Muscle of leg (tissue), 11 donors: Measurements from ENCODE around the gene PTCH2. TPM values are rescaled to one million over a fixed set of nuclear protein-coding genes. Genes with fewer than 3 reads are reported as not detected.

Source experiments
- DNase-seq: peaks from one replicate; pipeline ENCODE4 v3.0.0; 2013
- H3K27ac ChIP-seq: one replicate; pipeline ENCODE4 v1.5.1; 2013; ENCODE audit warnings: mild to moderate bottlenecking, low read length, control low read depth
- H3K27me3 ChIP-seq: one replicate; pipeline ENCODE4 v1.6.1; 2013; ENCODE audit warnings: low read length; ENCODE audit not compliant: control insufficient read depth, insufficient read depth
- H3K36me3 ChIP-seq: one replicate; pipeline ENCODE4 v1.6.1; 2013; ENCODE audit warnings: low read length; ENCODE audit not compliant: control insufficient read depth, insufficient read depth
- H3K4me1 ChIP-seq: one replicate; pipeline ENCODE4 v1.6.1; 2013; ENCODE audit warnings: low read length; ENCODE audit not compliant: control insufficient read depth, insufficient read depth
- H3K4me3 ChIP-seq: one replicate; pipeline ENCODE4 v1.5.1; 2013; ENCODE audit warnings: low read length, control low read depth
- H3K9me3 ChIP-seq: replicated peaks from 2 replicates; pipeline ENCODE4 v1.6.1; 2013; ENCODE audit warnings: low read depth, low read length; ENCODE audit not compliant: control insufficient read depth
- WGBS: methylation state at CpG from one replicate; pipeline ENCODE4 v1.1.5; 2013; ENCODE audit warnings: missing lambda C conversion rate; ENCODE audit not compliant: insufficient coverage; 5-methylcytosine and 5-hydroxymethylcytosine counted together
- polyA plus RNA-seq, 8 donors: library from polyadenylated mRNA; unstranded; fragments of 120-200 nt; gene quantifications; one replicate each; pipeline versions ENCODE4 v1.2.1 to v1.2.3, GENCODE V29; 2013; ENCODE audit warnings: inconsistent platforms in 1 of 8, low replicate concordance in 1 of 8; ENCODE audit not compliant: insufficient read length in 8 of 8, insufficient read depth in 1 of 8
- total RNA-seq: library from RNA; stranded (reverse); fragments of 120-200 nt; gene quantifications from one replicate; pipeline ENCODE4 v1.2.4, GENCODE V29; 2013

Gene PTCH2
- total and polyA plus RNA-seq, 9 donors, result 2.7 to 14.1 (median 8.9) TPM

DNA sequence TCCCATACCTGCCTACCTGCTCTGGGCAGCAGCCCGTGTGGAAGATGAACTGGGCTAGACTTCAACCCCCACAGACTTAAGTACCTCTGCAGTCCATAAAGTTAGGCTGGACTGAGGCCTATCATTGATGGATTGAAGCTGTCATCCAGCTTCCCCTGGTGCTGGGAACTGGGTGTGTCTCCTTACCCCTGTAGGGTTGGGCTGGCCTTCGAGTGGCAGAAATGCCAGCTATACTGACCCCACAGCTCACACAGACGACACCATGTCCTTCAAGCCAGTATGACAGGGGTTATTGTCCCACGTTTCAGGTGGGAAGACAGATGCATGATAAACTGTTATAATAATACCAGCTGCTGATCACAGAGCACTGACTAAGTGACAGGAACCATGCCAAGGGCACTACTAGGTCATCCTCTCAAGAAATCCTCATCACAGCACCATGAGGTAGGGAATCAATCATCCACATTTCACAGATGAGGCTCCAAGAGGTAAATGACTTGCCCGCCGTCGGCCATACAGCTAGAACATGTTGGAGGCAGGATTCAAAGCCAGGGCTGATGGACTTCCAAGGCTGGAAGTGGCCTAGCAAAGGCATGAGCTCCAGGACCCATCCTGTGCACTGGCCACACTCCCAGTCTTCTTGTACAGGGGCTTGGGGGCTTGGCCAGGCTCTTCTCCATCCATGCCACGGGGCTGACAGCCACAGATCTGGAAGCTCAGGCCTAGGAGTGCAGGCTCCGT lies 54.8 kb downstream of the PTCH2 start, which contains the start of gene BEST4:
Gene BEST4, minus strand, starts transcription at position 51 of the 741 bp plus-strand sequence. CDS start 465 bp downstream, outside the sequence.
- Histone ChIP-seq H3K4me1 (peaks cover 31% of the 10 kb centered on the region), H3K9me3 (no peaks in the 10 kb centered on the region), H3K27ac (no peak within 1 kb of the TSS), H3K4me3 (no peak within 1 kb of the TSS), H3K36me3 (no peaks in the 10 kb centered on the region), H3K27me3 (no peaks in the 10 kb centered on the region)
- 82% methylated on average over 7 of the region's 9 CpGs for WGBS
- no peak for DNase-seq

- no peak for DNase-seq
- H3K27ac ChIP-seq, result no peak overlapping the region
- no peaks in the 10 kb centered on the region for H3K27me3 ChIP-seq
- H3K36me3 ChIP-seq, result no peaks in the 10 kb centered on the region
- no peak overlapping the region for H3K4me3 ChIP-seq
- no peaks in the 10 kb centered on the region for H3K9me3 ChIP-seq
- H3K4me1 ChIP-seq, result peaks cover 31% of the 10 kb centered on the region
- WGBS, result 97% methylated on average over 4 of the region's 10 CpGs
These were observed 55.5 kb downstream of the PTCH2 start for GRCh38 chr1:44787506-44787905.

DNA sequence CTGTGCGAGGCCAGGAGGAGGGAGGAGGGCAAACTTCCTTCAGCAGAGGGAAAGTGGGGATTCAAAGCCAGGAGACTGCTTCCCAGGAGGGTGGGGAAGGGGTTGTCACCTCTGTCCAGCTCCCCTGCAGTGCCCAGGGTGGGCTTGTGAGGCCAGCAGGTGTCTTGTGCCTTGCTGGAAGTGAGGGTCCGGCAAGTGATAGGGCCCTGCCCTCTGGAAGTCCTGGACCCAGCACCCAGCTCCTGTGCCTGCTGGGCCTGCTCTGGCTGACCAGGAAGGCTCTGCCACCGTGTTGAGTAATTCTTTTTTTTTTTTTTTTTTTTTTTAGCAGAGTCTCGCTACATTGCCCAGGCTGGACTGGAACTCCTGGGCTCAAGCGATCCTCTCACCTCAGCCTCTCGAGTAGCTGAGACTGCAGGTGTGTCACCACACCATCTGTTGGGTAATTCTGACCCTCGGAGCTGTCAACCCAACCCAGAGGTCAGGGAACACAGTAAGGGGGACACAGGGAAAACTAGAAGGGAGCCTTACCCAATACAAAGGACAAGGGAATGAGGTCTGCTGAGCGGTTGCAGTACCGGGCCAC lies 56.1 kb downstream of the PTCH2 start:
- DNase-seq, result no peak
- Histone ChIP-seq H3K4me3 (no peak overlapping the region), H3K9me3 (no peaks in the 10 kb centered on the region), H3K27me3 (no peaks in the 10 kb centered on the region), H3K36me3 (peaks cover 4% of the 10 kb centered on the region), H3K27ac (peak overlapping the region; percentile 60), H3K4me1 (peaks cover 31% of the 10 kb centered on the region)
- 67% methylated on average over 5 of the region's 9 CpGs for WGBS

DNA sequence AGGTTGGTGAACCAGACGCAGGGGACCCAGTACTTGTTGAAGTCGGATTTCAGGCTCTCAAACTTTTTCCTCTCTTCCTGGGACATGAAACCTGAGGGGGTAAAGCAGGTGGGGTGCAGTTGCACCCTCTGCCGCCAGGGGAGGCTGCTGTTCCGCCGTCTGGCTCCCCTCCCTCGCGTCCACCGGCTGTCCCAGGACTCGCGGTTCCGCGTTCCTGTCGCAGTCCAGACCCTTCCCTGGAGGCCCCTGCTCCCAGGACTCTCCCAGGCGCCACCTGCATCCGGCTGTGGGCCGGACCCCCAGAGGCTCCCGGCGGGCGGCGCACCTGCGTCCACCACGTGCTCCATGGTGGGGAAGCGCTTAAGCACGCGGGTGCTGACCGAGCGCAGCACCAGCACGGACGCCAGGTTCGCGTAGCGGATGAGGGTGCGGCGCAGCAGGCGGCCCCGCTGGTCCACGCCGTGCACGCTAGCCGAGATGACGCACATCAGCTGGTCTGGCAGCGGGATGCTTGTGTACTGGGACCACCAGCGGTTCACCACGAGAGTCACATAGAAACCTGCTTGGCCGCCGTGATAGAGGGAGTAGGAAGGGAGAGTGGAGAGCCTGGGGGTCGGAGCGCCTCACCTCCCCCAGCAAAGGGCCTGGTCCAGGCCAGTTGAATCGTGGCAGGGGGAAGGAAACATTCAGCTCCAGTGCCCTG lies 56.8 kb downstream of the PTCH2 start:
- peaks cover 31% of the 10 kb centered on the region for H3K4me1 ChIP-seq
- peak overlapping the region; percentile 60 for H3K27ac ChIP-seq
- WGBS, result 1% methylated on average over 47 of the region's 49 CpGs
- no peaks in the 10 kb centered on the region for H3K27me3 ChIP-seq
- DNase-seq, result peak; percentile 83
- no peaks in the 10 kb centered on the region for H3K9me3 ChIP-seq
- peak overlapping the region; percentile 46 for H3K4me3 ChIP-seq
- H3K36me3 ChIP-seq, result peaks cover 8% of the 10 kb centered on the region

GRCh38 chr1:44785501-44786137 lies 57.4 kb downstream of the PTCH2 start:
- H3K4me3 ChIP-seq, result peak overlapping the region; percentile 46
- peaks cover 31% of the 10 kb centered on the region for H3K4me1 ChIP-seq
- 22% methylated on average over 9 of the region's 11 CpGs for WGBS
- H3K27ac ChIP-seq, result peak overlapping the region; percentile 31
- peaks cover 15% of the 10 kb centered on the region for H3K36me3 ChIP-seq
- H3K9me3 ChIP-seq, result no peaks in the 10 kb centered on the region
- no peak for DNase-seq
- H3K27me3 ChIP-seq, result no peaks in the 10 kb centered on the region

GRCh38 chr1:44785029-44785380 lies 58.0 kb downstream of the PTCH2 start:
- H3K27ac ChIP-seq, result no peak overlapping the region
- DNase-seq, result no peak
- peak overlapping the region; percentile 42 for H3K4me3 ChIP-seq
- WGBS, result 67% methylated on average over 6 of the region's 6 CpGs
- no peaks in the 10 kb centered on the region for H3K9me3 ChIP-seq
- no peaks in the 10 kb centered on the region for H3K27me3 ChIP-seq
- H3K4me1 ChIP-seq, result peaks cover 31% of the 10 kb centered on the region
- H3K36me3 ChIP-seq, result peaks cover 21% of the 10 kb centered on the region

DNA sequence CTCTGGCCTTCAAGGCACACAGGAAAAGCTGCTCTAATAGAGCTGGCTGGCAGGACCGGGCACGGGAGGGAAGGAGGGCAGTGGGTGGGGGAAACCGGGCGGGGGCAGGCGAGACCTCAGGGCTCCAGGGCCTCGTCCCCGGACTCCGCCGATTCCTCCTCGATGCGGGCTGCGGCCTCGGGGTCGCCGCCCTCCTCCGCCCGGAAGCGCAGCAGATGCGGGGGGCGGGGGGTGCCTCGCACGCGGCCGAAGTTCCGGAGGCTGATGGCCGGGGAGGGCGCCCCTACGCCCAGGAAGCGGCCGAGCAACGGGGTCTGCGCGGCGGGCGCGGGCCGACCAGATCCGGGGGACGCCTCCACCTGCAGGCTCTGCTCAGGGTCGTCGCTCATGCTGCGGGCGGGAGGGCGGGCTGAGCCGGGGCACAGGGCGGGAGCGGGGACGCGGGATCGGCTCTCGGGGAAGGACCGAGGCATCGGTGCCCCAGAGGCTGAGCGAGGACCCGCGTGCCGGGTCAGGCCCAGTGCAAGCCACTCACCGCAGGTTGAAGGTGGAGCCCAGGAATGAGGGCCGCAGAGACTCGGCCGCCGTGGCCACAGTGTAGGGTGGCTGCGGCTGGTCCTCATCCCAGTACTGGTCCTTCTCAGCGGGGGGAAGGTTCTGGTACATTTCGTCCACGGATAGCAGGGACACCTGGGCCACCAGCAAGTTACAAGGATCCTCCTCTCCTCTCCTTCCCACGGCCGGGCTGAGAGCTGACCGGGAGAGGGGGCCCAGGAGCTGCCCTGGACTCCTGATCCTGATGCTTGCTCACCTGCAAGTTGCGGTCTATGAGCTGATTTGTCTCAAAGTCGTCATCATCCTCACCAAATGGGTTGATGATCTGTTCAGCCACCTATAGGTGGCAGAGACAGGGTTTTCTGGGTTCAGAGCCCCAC lies 58.7 kb downstream of the PTCH2 start:
- Histone ChIP-seq H3K36me3 (peaks cover 27% of the 10 kb centered on the region), H3K27ac (peak overlapping the region; percentile 51), H3K4me3 (peak overlapping the region; percentile 42), H3K27me3 (no peaks in the 10 kb centered on the region), H3K4me1 (peaks cover 31% of the 10 kb centered on the region), H3K9me3 (no peaks in the 10 kb centered on the region)
- peak; percentile 67 for DNase-seq
- WGBS, result 2% methylated on average over 66 of the region's 71 CpGs

GRCh38 chr1:44783697-44784093 lies 59.4 kb downstream of the PTCH2 start:
- H3K4me3 ChIP-seq, result peak overlapping the region; percentile 42
- H3K27ac ChIP-seq, result peak overlapping the region; percentile 51
- peak; percentile 44 for DNase-seq
- H3K4me1 ChIP-seq, result peaks cover 31% of the 10 kb centered on the region
- H3K9me3 ChIP-seq, result no peaks in the 10 kb centered on the region
- 39% methylated on average over 7 of the region's 8 CpGs for WGBS
- peaks cover 33% of the 10 kb centered on the region for H3K36me3 ChIP-seq
- H3K27me3 ChIP-seq, result no peaks in the 10 kb centered on the region

DNA sequence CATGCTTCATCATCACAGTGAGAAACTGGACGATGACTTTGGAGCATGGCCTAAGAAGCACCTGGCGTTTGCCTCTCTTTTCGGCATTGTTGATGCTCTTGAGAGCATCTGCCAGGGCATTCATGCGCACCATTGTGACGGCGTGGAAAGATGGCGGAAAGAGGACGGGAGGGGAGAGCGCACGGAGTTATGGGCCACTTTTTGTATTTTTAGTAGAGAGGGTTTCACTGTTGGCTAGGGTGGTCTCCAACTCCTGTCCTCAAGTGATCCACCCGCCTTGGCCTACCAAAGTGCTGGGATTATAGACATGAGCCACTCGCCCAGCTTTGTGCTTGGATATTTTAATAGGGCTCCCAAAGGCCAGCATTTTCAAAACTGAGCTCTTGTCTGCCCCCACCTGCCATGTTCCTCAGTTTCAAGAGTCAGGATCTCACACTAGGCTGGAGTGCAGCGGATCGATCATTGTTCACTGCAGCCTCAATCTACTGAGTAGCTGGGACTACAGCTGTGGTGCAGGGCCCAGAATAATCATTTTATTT lies 62.4 kb downstream of the PTCH2 start:
- no peak overlapping the region for H3K4me3 ChIP-seq
- H3K9me3 ChIP-seq, result no peaks in the 10 kb centered on the region
- no peak overlapping the region for H3K27ac ChIP-seq
- H3K27me3 ChIP-seq, result no peaks in the 10 kb centered on the region
- 86% methylated on average over 12 of the region's 14 CpGs for WGBS
- DNase-seq, result no peak
- H3K36me3 ChIP-seq, result peaks cover 59% of the 10 kb centered on the region
- peaks cover 39% of the 10 kb centered on the region for H3K4me1 ChIP-seq
